DLD1 (cell line): Measurements from ENCODE around the gene SRL.

Source experiments
- in situ Hi-C: cut with HindIII; loops from 2 replicates; pipeline ENCODE4 v1.10.0; 2017; ENCODE audit warnings: low sequenced_read_pairs

The SRL gene

GRCh38 chr16:4241928-4242283 lies at the start of gene SRL:
Gene SRL, minus strand, starts transcription at chr16:4242080. Its CDS starts 13 bp downstream, at chr16:4242067.
- in situ Hi-C loops, result no loop called here

GRCh38 chr16:4290236-4290830 lies 48.5 kb upstream of the SRL start:
- in situ Hi-C loops, result no loop called here

- in situ Hi-C loops, result no loop called here
These were observed 46.5 kb upstream of the SRL start for GRCh38 chr16:4288148-4288921.

- in situ Hi-C loops, result no loop called here
These were observed 43.3 kb upstream of the SRL start for GRCh38 chr16:4285167-4285566.

GRCh38 chr16:4283939-4284338 lies 42.1 kb upstream of the SRL start:
- in situ Hi-C loops, result no loop called here

GRCh38 chr16:4283441-4283840 lies 41.6 kb upstream of the SRL start:
- in situ Hi-C loops, result no loop called here

GRCh38 chr16:4280625-4281024 lies 38.7 kb upstream of the SRL start:
- in situ Hi-C loops, result no loop called here

- in situ Hi-C loops, result no loop called here
These were observed 36.2 kb upstream of the SRL start for GRCh38 chr16:4277987-4278513.

GRCh38 chr16:4275861-4276260 lies 34.0 kb upstream of the SRL start:
- in situ Hi-C loops, result no loop called here

- in situ Hi-C loops, result no loop called here
These were observed 32.0 kb upstream of the SRL start for GRCh38 chr16:4273858-4274311.

- in situ Hi-C loops, result no loop called here
These were observed 30.5 kb upstream of the SRL start for GRCh38 chr16:4272114-4272956.

GRCh38 chr16:4271176-4272113 lies 29.6 kb upstream of the SRL start:
- in situ Hi-C loops, result no loop called here

GRCh38 chr16:4270595-4270994 lies 28.7 kb upstream of the SRL start:
- in situ Hi-C loops, result no loop called here

GRCh38 chr16:4270091-4270490 lies 28.2 kb upstream of the SRL start:
- in situ Hi-C loops, result no loop called here

GRCh38 chr16:4266372-4266771 lies 24.5 kb upstream of the SRL start:
- in situ Hi-C loops, result no loop called here

GRCh38 chr16:4265676-4266075 lies 23.8 kb upstream of the SRL start:
- in situ Hi-C loops, result no loop called here

- in situ Hi-C loops, result no loop called here
These were observed 22.7 kb upstream of the SRL start for GRCh38 chr16:4264546-4264945.

GRCh38 chr16:4263504-4264436 lies 21.9 kb upstream of the SRL start:
- in situ Hi-C loops, result no loop called here

- in situ Hi-C loops, result no loop called here
These were observed 20.5 kb upstream of the SRL start for GRCh38 chr16:4262303-4262835.
